Keratinocyte (primary cell): ENCODE results near the gene SLC6A7. TPM values are rescaled to one million over a fixed set of nuclear protein-coding genes. Genes with fewer than 3 reads are reported as not detected.

Experiments used
- DNase-seq: peaks from one replicate; pipeline ENCODE4 v3.0.0-alpha.2; 2011; ENCODE audit warnings: low read depth, missing footprints, low spot score
- FAIRE-seq: peaks from 2 replicates; lab custom pipeline; 2011; peaks lifted over from hg19 to GRCh38; lab: Jason Lieb, UNC
- H2AFZ ChIP-seq: 2 replicates; pipeline ENCODE4 v1.6.0; 2012; ENCODE audit warnings: low read length, control low read depth, inconsistent platforms; ENCODE audit not compliant: control insufficient read depth
- H3K27ac ChIP-seq: 2 replicates; pipeline ENCODE4 v1.5.1; 2011; ENCODE audit warnings: low read length; ENCODE audit not compliant: control insufficient read depth, insufficient read depth
- H3K27me3 ChIP-seq: 3 replicates; pipeline ENCODE4 v1.6.0; 2011; ENCODE audit warnings: low read length; ENCODE audit not compliant: control insufficient read depth, insufficient read depth; ENCODE audit errors: extremely low read depth
- H3K36me3 ChIP-seq, 2 experiments: 2 replicates in 1 of 2; 3 replicates in 1 of 2; pipeline ENCODE4 v1.5.1; 2011; ENCODE audit warnings: low read length in 2 of 2, mild to moderate bottlenecking in 1 of 2; ENCODE audit not compliant: control insufficient read depth in 2 of 2, insufficient read depth in 2 of 2; ENCODE audit errors: extremely low read depth in 1 of 2
- H3K4me1 ChIP-seq: 3 replicates; pipeline ENCODE4 v1.5.1; 2011; ENCODE audit warnings: low read length; ENCODE audit not compliant: control insufficient read depth, insufficient read depth; ENCODE audit errors: extremely low read depth
- H3K4me2 ChIP-seq: 3 replicates; pipeline ENCODE4 v1.6.0; 2011; ENCODE audit warnings: low read depth, low read length; ENCODE audit not compliant: control insufficient read depth, insufficient read depth; ENCODE audit errors: extremely low read depth
- H3K4me3 ChIP-seq, 3 experiments: fragments of 200-600 bp in 1 of 3; sonication (generic) in 1 of 3; 2 replicates in 2 of 3; 3 replicates in 1 of 3; pipeline ENCODE4 v1.5.1; 2011 to 2016; ENCODE audit warnings: low read length in 3 of 3, mild to moderate bottlenecking in 3 of 3, control low read depth in 2 of 3, inconsistent platforms in 1 of 3, low read depth in 1 of 3, mixed read lengths in 1 of 3, mixed run types in 1 of 3, moderate library complexity in 1 of 3; ENCODE audit not compliant: control insufficient read depth in 2 of 3, insufficient read depth in 2 of 3; ENCODE audit errors: extremely low read depth in 1 of 3
- H3K79me2 ChIP-seq: 2 replicates; pipeline ENCODE4 v1.6.0; 2012; ENCODE audit warnings: low read length; ENCODE audit not compliant: control insufficient read depth, insufficient read depth
- H3K9ac ChIP-seq: 3 replicates; pipeline ENCODE4 v1.6.0; 2011; ENCODE audit warnings: low read length; ENCODE audit not compliant: control insufficient read depth, insufficient read depth; ENCODE audit errors: extremely low read depth
- H3K9me1 ChIP-seq: 3 replicates; pipeline ENCODE4 v1.6.0; 2011; ENCODE audit warnings: low read length; ENCODE audit not compliant: control insufficient read depth, insufficient read depth; ENCODE audit errors: extremely low read depth
- H3K9me3 ChIP-seq: 2 replicates; pipeline ENCODE4 v1.5.1; 2012; ENCODE audit warnings: low read depth, low read length; ENCODE audit not compliant: control insufficient read depth
- H4K20me1 ChIP-seq: 3 replicates; pipeline ENCODE4 v1.6.0; 2011; ENCODE audit warnings: low read length; ENCODE audit not compliant: control insufficient read depth, insufficient read depth; ENCODE audit errors: extremely low read depth
- CTCF ChIP-seq, 3 experiments: IDR thresholded peaks in 1 of 3; conservative IDR thresholded peaks in 1 of 3; optimal IDR thresholded peaks in 1 of 3; 2 replicates in 2 of 3; 3 replicates in 1 of 3; pipeline versions ENCODE3 to v1.5.1; 2011; ENCODE audit warnings: low read length in 3 of 3, mild to moderate bottlenecking in 3 of 3, moderate library complexity in 2 of 3, control low read depth in 1 of 3, inconsistent platforms in 1 of 3; ENCODE audit not compliant: insufficient read depth in 2 of 3; ENCODE audit errors: extremely low read depth in 1 of 3
- EZH2 ChIP-seq: IDR thresholded peaks from one replicate; pipeline ENCODE4 v1.6.1; 2012; ENCODE audit warnings: inconsistent platforms, mild to moderate bottlenecking, low read length, moderate library complexity
- dilution Hi-C: fragments of 300-500 bp; cut with MboI; formaldehyde crosslinking; loops from one replicate; pipeline ENCODE4 v1.7.0; 2020; ENCODE audit warnings: low sequenced_read_pairs; ENCODE audit not compliant: extremely low pct_ligation_motif_present
- polyA plus RNA-seq, 5 experiments: library from polyadenylated mRNA; depleted of rRNA in 3 of 5; stranded (reverse) in 3 of 5; stranded (forward) in 1 of 5; unstranded in 1 of 5; fragments of >200 nt; gene quantifications; 1 replicate in 1 of 5; 2 replicates in 3 of 5; 3 replicates in 1 of 5; pipeline versions ENCODE4 v1.2.1 to v1.2.3, GENCODE V29; 2011 to 2012; ENCODE audit warnings: missing spikeins in 2 of 5, low read depth in 1 of 5, low replicate concordance in 1 of 5

SLC6A7 gene
- polyA plus RNA-seq, 1 donor (not counting 4 experiments of a cell fraction or from before 2014, with no cell fraction given), result not detected

DNA sequence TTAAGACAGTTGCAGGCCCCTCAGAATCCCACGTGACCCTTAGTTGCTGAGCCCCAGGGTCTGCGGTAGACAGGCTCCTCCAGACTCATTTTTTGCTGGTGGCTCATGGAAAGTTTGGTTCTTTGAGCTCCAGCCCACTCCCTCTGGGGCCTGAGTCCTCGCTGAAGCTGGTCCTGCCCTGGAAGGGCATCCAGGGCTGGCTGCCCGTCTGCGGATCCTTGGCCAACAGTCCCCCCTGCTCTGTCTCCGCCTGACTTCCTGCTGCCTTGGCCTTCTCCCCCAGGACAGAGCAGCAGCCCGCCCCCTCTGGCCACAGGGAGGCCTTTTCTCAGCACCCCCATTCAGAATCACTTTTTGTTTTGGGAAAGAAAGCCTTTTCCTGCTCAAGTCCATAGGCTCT lies 24.4 kb downstream of the SLC6A7 start:
- Histone ChIP-seq H3K9me1 (no peaks in the 10 kb centered on the region), H2AFZ (no peak overlapping the region), H3K27me3 (peaks cover 11% of the 10 kb centered on the region), H3K9me3 (no peaks in the 10 kb centered on the region), H3K9ac (no peak overlapping the region), H3K27ac (no peak overlapping the region), H3K36me3 (no peaks in the 10 kb centered on the region), H3K4me3 (no peak overlapping the region), H4K20me1 (no peaks in the 10 kb centered on the region), H3K79me2 (no peaks in the 10 kb centered on the region), H3K4me2 (no peak overlapping the region), H3K4me1 (peaks cover 5% of the 10 kb centered on the region)
- dilution Hi-C loops, result no loop called here
- no peak for TF ChIP-seq EZH2
- no peak for TF ChIP-seq CTCF (optimal IDR thresholded peaks at IDR 0.05 in 1 of 3, IDR thresholded peaks at IDR 0.05 in 1 of 3, conservative IDR thresholded peaks at IDR 0.05 in 1 of 3; ENCODE audit: extremely low read depth in 1 of 3, insufficient read depth in 2 of 3, low read length in 3 of 3)
- FAIRE-seq (no peak), DNase-seq (no peak)

DNA sequence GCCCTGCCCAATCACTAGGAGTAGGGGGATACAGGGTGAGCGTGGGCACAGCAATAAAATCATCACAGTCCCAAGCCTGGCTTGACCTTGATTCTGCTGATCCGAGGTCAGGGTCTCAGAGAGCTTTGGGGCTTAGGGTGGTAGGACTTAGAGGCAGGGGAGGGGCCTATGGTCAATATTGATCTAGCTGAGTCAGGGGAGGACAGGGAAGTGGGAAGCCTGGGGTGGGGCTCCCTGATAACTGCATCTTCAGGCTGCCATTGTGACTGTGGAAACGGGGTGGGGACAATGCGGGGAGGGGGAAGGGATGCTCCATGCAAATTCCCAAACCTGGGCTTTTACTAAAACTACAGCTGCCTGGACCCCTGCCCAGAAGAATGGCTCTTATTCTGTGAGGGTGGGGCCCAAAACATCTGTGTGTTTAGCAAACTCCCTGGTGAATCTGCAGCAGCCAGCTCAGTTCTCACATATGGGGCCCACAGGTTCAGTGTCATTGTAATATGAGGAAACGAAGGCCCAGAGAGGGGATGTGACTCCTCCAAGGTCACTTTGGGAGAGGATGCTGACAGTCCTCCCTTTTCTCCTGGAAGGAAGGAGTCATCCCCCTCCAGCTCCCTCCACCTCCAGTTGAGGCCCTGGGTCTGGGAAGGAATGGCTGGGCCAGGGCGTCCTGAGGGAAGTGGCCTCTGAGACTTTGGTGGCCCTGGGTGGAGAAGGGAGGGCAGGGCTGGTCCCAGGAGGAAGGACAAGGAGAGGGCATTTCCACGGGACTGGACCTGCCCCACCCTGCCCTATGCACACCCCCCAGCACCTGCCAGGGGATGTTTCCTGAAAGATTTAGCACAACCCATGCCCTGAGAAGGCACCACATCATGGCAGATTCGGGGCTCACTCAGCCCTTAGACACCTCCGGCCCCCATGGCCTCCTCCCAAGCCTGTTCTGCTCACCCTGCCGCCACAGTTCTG lies 26.4 kb downstream of the SLC6A7 start:
- FAIRE-seq (no peak), DNase-seq (no peak)
- Histone ChIP-seq H3K9me3 (no peaks in the 10 kb centered on the region), H4K20me1 (no peaks in the 10 kb centered on the region), H3K79me2 (no peaks in the 10 kb centered on the region), H3K4me3 (no peak overlapping the region), H3K9me1 (no peaks in the 10 kb centered on the region), H3K9ac (no peak overlapping the region), H3K27me3 (peaks cover 11% of the 10 kb centered on the region), H3K4me1 (no peaks in the 10 kb centered on the region), H2AFZ (no peak overlapping the region), H3K27ac (no peak overlapping the region), H3K36me3 (no peaks in the 10 kb centered on the region), H3K4me2 (no peak overlapping the region)
- dilution Hi-C loops, result no loop called here
- no peak for TF ChIP-seq CTCF (optimal IDR thresholded peaks at IDR 0.05 in 1 of 3, IDR thresholded peaks at IDR 0.05 in 1 of 3, conservative IDR thresholded peaks at IDR 0.05 in 1 of 3; ENCODE audit: extremely low read depth in 1 of 3, insufficient read depth in 2 of 3, low read length in 3 of 3)
- peak; percentile 4 for TF ChIP-seq EZH2
